Measurements from ENCODE around the gene MALL. TPM values are rescaled to one million over a fixed set of nuclear protein-coding genes. Genes with fewer than 3 reads are reported as not detected.
"Not testable (repeated sequence)": the region's sequence is repeated elsewhere in the genome, so short reads cannot be mapped to it uniquely, and the experiment has no call there.

Gene MALL
- total RNA-seq, 2 donors from 2014 or later: 0.12 to 0.13 TPM

- ATAC-seq; H3K4me1 Mint-ChIP-seq; H3K36me3 Mint-ChIP-seq (ENCODE audit: low read depth); H3K4me3 Mint-ChIP-seq; H3K9me3 ChIP-seq (ENCODE audit: control insufficient read depth, low read length, poor library complexity, severe bottlenecking); H3K27ac Mint-ChIP-seq; DNase-seq; H3K27me3 Mint-ChIP-seq: not testable (repeated sequence)
Observed at GRCh38 chr2:110062332-110062731, 53.3 kb downstream of the MALL start.

- DNase-seq; ATAC-seq; H3K36me3 Mint-ChIP-seq (ENCODE audit: low read depth); H3K27ac Mint-ChIP-seq; H3K9me3 ChIP-seq (ENCODE audit: control insufficient read depth, low read length, poor library complexity, severe bottlenecking); H3K4me3 Mint-ChIP-seq; H3K27me3 Mint-ChIP-seq; H3K4me1 Mint-ChIP-seq: not testable (repeated sequence)
Observed at GRCh38 chr2:110060550-110060949, 55.1 kb downstream of the MALL start.

DNA sequence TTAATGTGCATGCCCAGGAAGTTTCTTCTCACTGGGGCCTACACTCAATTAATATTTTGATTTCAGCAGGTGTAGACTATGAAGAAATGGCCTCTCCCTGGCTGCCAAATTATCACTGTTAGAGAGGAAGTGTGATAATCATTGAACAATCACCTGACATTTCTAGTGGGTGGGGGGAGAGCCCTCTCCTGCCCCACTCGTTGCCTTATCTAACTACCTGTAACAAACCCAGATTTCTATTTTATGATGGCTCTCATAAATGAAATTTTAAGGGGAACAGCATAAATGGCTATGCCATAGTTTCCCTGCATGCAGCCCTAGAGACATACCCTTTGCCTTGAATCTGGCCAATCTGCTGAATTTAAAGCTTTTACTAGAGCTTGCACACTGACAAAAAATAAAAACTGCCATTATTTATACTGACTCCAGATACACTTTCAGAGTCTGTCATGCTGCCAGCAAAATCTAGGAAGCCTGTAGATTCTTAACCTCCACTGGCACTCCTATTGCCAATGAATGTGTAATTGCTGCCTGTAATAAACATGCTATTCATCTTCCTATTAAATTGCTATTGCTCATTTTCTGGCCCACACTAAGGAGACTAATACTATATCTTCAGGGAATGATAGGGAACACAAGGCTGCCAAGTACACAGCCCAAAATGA lies 55.8 kb downstream of the MALL start:
- H3K36me3 Mint-ChIP-seq (ENCODE audit: low read depth); H3K9me3 ChIP-seq (ENCODE audit: control insufficient read depth, low read length, poor library complexity, severe bottlenecking); ATAC-seq; H3K4me1 Mint-ChIP-seq; H3K27me3 Mint-ChIP-seq; H3K4me3 Mint-ChIP-seq; DNase-seq; H3K27ac Mint-ChIP-seq: not testable (repeated sequence)

DNA sequence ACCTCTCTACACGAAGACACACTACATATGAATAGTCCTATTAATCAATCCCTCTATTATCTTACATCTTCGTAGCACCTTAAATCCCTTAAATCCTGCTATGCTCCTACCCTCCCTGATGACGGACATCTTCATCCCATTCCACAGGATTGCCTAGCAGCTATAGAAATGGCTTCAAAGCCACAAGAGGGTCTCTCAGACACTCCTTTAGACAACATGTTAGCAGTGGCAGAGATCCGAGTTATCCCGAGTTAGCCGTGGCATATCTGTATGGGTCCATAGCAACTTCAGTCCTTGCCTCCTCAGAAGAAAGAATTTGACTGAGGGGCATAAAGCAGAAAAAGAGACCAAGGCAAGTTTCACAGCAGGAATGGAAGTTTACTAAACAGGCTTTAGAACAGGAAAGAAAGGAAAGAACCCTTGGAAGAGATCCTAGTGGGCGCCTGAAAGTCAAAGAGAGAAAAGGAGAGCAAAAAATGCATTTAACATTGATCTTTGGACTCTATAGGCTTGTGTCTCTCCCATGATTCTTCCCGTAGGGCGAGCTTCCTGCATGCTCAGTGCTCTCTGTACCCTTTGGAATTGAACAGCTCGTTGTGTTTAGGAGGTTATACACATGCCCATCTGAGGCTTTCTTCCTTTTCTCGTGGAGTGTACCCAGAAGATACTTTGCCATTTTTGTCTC lies 56.5 kb downstream of the MALL start:
- not testable (repeated sequence) for DNase-seq; H3K36me3 Mint-ChIP-seq (ENCODE audit: low read depth); H3K9me3 ChIP-seq (ENCODE audit: control insufficient read depth, low read length, poor library complexity, severe bottlenecking); H3K27ac Mint-ChIP-seq; H3K4me1 Mint-ChIP-seq; H3K4me3 Mint-ChIP-seq; H3K27me3 Mint-ChIP-seq; ATAC-seq

- H3K27ac Mint-ChIP-seq; H3K4me3 Mint-ChIP-seq; H3K4me1 Mint-ChIP-seq; ATAC-seq; DNase-seq; H3K27me3 Mint-ChIP-seq; H3K9me3 ChIP-seq (ENCODE audit: control insufficient read depth, low read length, poor library complexity, severe bottlenecking); H3K36me3 Mint-ChIP-seq (ENCODE audit: low read depth): not testable (repeated sequence)
Observed at GRCh38 chr2:110058034-110058433, 57.6 kb downstream of the MALL start.

GRCh38 chr2:110055819-110056408 lies 59.7 kb downstream of the MALL start:
- H3K4me3 Mint-ChIP-seq; H3K9me3 ChIP-seq (ENCODE audit: control insufficient read depth, low read length, poor library complexity, severe bottlenecking); DNase-seq; H3K4me1 Mint-ChIP-seq; H3K36me3 Mint-ChIP-seq (ENCODE audit: low read depth); H3K27ac Mint-ChIP-seq; H3K27me3 Mint-ChIP-seq; ATAC-seq: not testable (repeated sequence)

DNA sequence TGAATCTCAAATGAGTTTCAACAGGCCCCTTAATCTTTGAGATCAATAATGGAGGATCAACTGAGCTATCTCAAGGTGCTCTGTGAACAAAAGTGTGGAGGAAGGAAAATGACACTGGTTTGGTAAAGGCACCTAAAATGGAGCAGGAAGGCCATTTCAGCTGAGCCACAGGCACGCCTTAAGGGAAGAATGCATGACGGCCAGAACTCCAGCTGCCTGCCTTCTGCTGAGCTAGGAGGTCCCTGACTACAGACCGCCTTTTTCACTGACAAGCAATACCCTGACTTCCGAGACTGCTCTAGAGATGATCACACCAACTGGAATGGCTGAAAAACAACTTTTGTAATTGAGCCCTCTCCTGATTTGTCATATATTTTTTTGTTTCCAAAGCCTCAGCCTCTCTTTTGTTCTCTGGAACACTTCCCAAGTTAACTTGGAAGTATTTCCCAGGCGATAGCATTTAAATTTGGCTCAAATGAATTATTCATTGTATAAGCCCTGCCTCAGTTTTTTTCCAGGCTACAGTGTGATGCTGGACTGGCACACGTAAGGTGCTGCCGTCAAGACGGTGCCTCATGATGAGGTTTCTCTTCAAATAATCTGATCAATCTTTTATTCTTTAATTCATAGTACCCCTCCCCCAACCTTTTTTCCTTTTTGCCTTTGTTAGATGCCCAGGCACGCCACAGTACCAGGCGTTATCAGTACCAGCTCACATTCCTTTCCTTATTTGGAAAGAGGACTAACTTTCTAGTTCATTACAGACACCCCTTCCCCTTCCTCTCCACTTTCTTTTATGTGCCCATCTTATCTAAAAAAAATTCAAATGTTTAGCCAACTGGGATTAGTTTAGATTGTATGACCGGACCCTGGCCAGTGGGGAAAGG lies 60.9 kb downstream of the MALL start:
- not testable (repeated sequence) for ATAC-seq; H3K4me1 Mint-ChIP-seq; H3K27ac Mint-ChIP-seq; H3K27me3 Mint-ChIP-seq; DNase-seq; H3K36me3 Mint-ChIP-seq (ENCODE audit: low read depth); H3K4me3 Mint-ChIP-seq; H3K9me3 ChIP-seq (ENCODE audit: control insufficient read depth, low read length, poor library complexity, severe bottlenecking)

DNA sequence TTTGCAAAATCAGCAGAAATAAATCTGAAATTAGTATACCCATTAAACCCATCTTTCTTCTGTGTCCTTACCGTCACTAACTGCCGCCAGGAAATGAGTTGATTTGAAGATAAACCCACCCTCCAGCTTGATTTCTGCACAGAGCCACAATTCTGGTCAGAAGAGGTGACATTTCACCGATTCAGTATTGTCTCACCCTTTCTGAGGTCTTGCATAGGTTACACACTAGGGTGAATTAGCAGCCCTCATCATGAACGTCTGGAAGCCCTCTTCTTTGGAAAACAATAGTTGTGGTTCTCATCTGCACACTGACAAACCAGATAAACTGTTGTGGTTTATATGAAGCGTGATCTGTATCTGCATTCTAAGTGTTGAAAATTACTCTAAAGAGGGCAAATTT lies 61.9 kb downstream of the MALL start:
- not testable (repeated sequence) for H3K9me3 ChIP-seq (ENCODE audit: control insufficient read depth, low read length, poor library complexity, severe bottlenecking); ATAC-seq; H3K27ac Mint-ChIP-seq; H3K4me3 Mint-ChIP-seq; H3K36me3 Mint-ChIP-seq (ENCODE audit: low read depth); H3K27me3 Mint-ChIP-seq; H3K4me1 Mint-ChIP-seq; DNase-seq

GRCh38 chr2:110052166-110052565 lies 63.5 kb downstream of the MALL start:
- not testable (repeated sequence) for H3K4me3 Mint-ChIP-seq; H3K9me3 ChIP-seq (ENCODE audit: control insufficient read depth, low read length, poor library complexity, severe bottlenecking); H3K27me3 Mint-ChIP-seq; ATAC-seq; H3K27ac Mint-ChIP-seq; DNase-seq; H3K4me1 Mint-ChIP-seq; H3K36me3 Mint-ChIP-seq (ENCODE audit: low read depth)

DNA sequence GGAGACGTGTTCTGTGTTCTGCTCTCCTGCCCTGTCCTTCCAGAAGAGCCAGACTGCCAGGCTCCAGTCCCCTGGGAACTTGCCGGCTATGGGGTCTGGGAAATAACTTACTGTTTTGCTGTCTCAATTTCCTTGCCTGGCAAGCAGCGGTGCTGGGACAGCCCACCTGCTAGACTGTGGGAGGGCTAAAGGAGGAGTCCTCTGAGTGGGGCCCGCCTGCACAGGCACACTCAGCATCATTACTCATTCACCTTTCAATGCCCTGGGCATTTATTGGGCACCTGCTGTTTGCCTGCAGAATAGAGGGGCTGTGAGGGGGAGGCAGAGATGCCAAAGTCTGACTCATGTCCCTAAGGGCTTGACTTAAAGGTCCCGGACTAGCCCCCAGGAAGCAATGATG lies 65.4 kb downstream of the MALL start:
- H3K4me3 Mint-ChIP-seq; DNase-seq; H3K9me3 ChIP-seq (ENCODE audit: control insufficient read depth, low read length, poor library complexity, severe bottlenecking); ATAC-seq; H3K36me3 Mint-ChIP-seq (ENCODE audit: low read depth); H3K4me1 Mint-ChIP-seq; H3K27me3 Mint-ChIP-seq; H3K27ac Mint-ChIP-seq: not testable (repeated sequence)

DNA sequence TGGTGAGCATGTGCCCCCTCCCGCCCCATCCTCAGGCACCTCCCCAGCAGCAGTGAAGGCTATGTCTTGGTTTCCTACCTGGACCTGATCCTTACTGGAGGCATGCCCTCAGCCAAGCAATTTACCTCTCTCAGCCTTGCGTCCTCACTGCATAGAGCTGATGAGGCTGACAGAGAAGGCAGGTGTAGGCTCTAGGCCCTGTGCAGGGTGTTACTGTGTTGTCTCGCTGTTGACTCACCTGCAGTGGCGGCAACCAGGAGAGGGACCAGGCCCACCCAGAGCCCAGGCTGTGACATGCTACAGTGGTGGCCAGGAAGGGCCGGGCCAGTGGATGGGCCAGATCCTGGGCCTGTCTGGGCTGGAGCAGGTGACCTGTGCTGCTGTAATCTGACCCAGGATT lies 65.9 kb downstream of the MALL start:
- H3K27ac Mint-ChIP-seq; H3K4me1 Mint-ChIP-seq; H3K36me3 Mint-ChIP-seq (ENCODE audit: low read depth); H3K27me3 Mint-ChIP-seq; H3K4me3 Mint-ChIP-seq; ATAC-seq; DNase-seq; H3K9me3 ChIP-seq (ENCODE audit: control insufficient read depth, low read length, poor library complexity, severe bottlenecking): not testable (repeated sequence)

- not testable (repeated sequence) for H3K4me1 Mint-ChIP-seq; ATAC-seq; H3K9me3 ChIP-seq (ENCODE audit: control insufficient read depth, low read length, poor library complexity, severe bottlenecking); DNase-seq; H3K4me3 Mint-ChIP-seq; H3K36me3 Mint-ChIP-seq (ENCODE audit: low read depth); H3K27me3 Mint-ChIP-seq; H3K27ac Mint-ChIP-seq
Observed at GRCh38 chr2:110048255-110049197, 67.1 kb downstream of the MALL start.

All from T-helper 17 cell (primary cell).